HepG2 (cell line): ENCODE measurements around the gene SPATA46. TPM values are rescaled to one million over a fixed set of nuclear protein-coding genes. Genes with fewer than 3 reads are reported as not detected.

ENCODE experiments used
- ATAC-seq: fragments of 200-7000 bp; cut with Tn5 transposase; 3 replicates; pipeline ENCODE4 v1.9.1; 2020; ENCODE audit warnings: mild to moderate bottlenecking, moderate library complexity
- BruUV-seq: library from RNA; stranded (reverse); fragments of 400-500 nt; replicated peaks from 2 replicates; lab custom pipeline; 2021; lab: Mats Ljungman, UMichigan
- CTCF ChIA-PET: fragments of 300-600 bp; formaldehyde crosslinking; extraction: SDS; loops from one replicate; lab custom pipeline; 2021; ENCODE audit warnings: low total read pairs, inconsistent platforms, low intra/inter-chr PET ratio; lab: Yijun Ruan, JAX
- POLR2A ChIA-PET: fragments of 350-600 bp; sonication (Branson Sonifier 250); formaldehyde crosslinking; loops from one replicate; lab custom pipeline; 2020; ENCODE audit warnings: antibody characterized with exemption, inconsistent platforms; lab: Yijun Ruan, JAX
- DNase-seq: peaks from one replicate; pipeline ENCODE4 v3.0.0-alpha.2; 2015; ENCODE audit warnings: low spot score
- FAIRE-seq: peaks from 3 replicates; lab custom pipeline; 2011; peaks lifted over from hg19 to GRCh38; lab: Jason Lieb, UNC
- H2AFZ ChIP-seq: one replicate; pipeline ENCODE4 v1.6.1; 2011; ENCODE audit warnings: low read length, inconsistent platforms
- H3K27ac ChIP-seq: fragments of 300-600 bp; 3 replicates; pipeline ENCODE4 v1.8.0; 2011; ENCODE audit warnings: mixed run types, mild to moderate bottlenecking, mixed read lengths, low read length, inconsistent platforms; ENCODE audit not compliant: insufficient read depth; ENCODE audit errors: extremely low read length
- H3K27me3 ChIP-seq, 2 experiments: fragments of 200-600 bp in 1 of 2; 2 replicates in 1 of 2; 3 replicates in 1 of 2; pipeline versions ENCODE4 v1.6.0 to v1.8.0; 2011; ENCODE audit warnings: low read length in 2 of 2, mild to moderate bottlenecking in 2 of 2, moderate library complexity in 2 of 2, inconsistent platforms in 1 of 2; ENCODE audit not compliant: insufficient read depth in 2 of 2, control insufficient read depth in 1 of 2
- H3K36me3 ChIP-seq, 2 experiments: fragments of 200-600 bp in 1 of 2; replicated peaks in 1 of 2; 2 replicates in 1 of 2; 3 replicates in 1 of 2; pipeline versions ENCODE4 v1.5.1 to v1.8.0; 2011; ENCODE audit warnings: low read length in 2 of 2, inconsistent platforms in 1 of 2; ENCODE audit not compliant: insufficient read depth in 2 of 2, control insufficient read depth in 1 of 2
- H3K4me1 ChIP-seq: 2 replicates; pipeline ENCODE4 v1.5.1; 2012; ENCODE audit warnings: low read length, inconsistent platforms; ENCODE audit not compliant: insufficient read depth
- H3K4me2 ChIP-seq: 2 replicates; pipeline ENCODE4 v1.6.0; 2011; ENCODE audit warnings: low read depth, low read length, inconsistent platforms
- H3K4me3 ChIP-seq, 3 experiments: fragments of 200-600 bp in 1 of 3; sonication (generic), shearing (Covaris generic) in 1 of 3; replicated peaks in 1 of 3; 2 replicates each; pipeline ENCODE4 v1.5.1; 2011 to 2016; ENCODE audit warnings: low read length in 3 of 3, inconsistent platforms in 2 of 3, low read depth in 2 of 3, mild to moderate bottlenecking in 2 of 3, control low read depth in 1 of 3, mixed read lengths in 1 of 3; ENCODE audit not compliant: insufficient read depth in 1 of 3
- H3K79me2 ChIP-seq: one replicate; pipeline ENCODE4 v1.6.1; 2011; ENCODE audit warnings: low read length, inconsistent platforms; ENCODE audit not compliant: insufficient read depth
- H3K9ac ChIP-seq: 2 replicates; pipeline ENCODE4 v1.6.0; 2011; ENCODE audit warnings: mild to moderate bottlenecking, low read depth, low read length, inconsistent platforms; ENCODE audit not compliant: insufficient read depth
- H3K9me3 ChIP-seq: 2 replicates; pipeline ENCODE4 v1.5.1; 2012; ENCODE audit warnings: mild to moderate bottlenecking, low read length
- H4K20me1 ChIP-seq: 2 replicates; pipeline ENCODE4 v1.6.0; 2011; ENCODE audit warnings: inconsistent platforms, mild to moderate bottlenecking, low read length, moderate library complexity; ENCODE audit not compliant: insufficient read depth
- ARNT ChIP-seq: fragments of 450-650 bp; IDR thresholded peaks from 2 replicates; pipeline ENCODE4 v1.6.1; 2017
- BORCS8-MEF2B ChIP-seq: sonication (generic); formaldehyde crosslinking; IDR thresholded peaks from 2 replicates; pipeline ENCODE4 v1.8.0; 2022; ENCODE audit warnings: mild to moderate bottlenecking, missing genetic modification reagents
- CTCF ChIP-seq: sonication (generic); formaldehyde crosslinking; IDR thresholded peaks from 2 replicates; pipeline ENCODE4 v1.5.0; 2020; ENCODE audit warnings: mild to moderate bottlenecking, missing genetic modification reagents, moderate library complexity
- DRAP1 ChIP-seq: IDR thresholded peaks from 2 replicates; pipeline ENCODE4 v1.6.1; 2016; ENCODE audit warnings: missing genetic modification reagents, missing compliant biosample characterization
- ELF4 ChIP-seq: sonication (generic); formaldehyde crosslinking; IDR thresholded peaks from 2 replicates; pipeline ENCODE4 v1.5.0; 2020; ENCODE audit warnings: missing genetic modification reagents, mild to moderate bottlenecking, moderate library complexity, borderline replicate concordance
- ETV6 ChIP-seq: sonication (generic); formaldehyde crosslinking; conservative IDR thresholded peaks from 2 replicates; pipeline ENCODE4 v1.4.0; 2020; ENCODE audit warnings: missing genetic modification reagents
- HDAC2 ChIP-seq: sonication (generic); formaldehyde crosslinking; IDR thresholded peaks from 2 replicates; pipeline ENCODE4 v1.4.0; 2020; ENCODE audit warnings: missing genetic modification reagents
- KAT7 ChIP-seq: IDR thresholded peaks from 2 replicates; pipeline ENCODE4 v1.6.1; 2018; ENCODE audit warnings: borderline replicate concordance, missing compliant biosample characterization
- MED8 ChIP-seq: sonication (generic); formaldehyde crosslinking; IDR thresholded peaks from 2 replicates; pipeline ENCODE4 v1.8.1; 2023; ENCODE audit warnings: mild to moderate bottlenecking, missing genetic modification reagents; ENCODE audit not compliant: insufficient replicate concordance
- MTF1 ChIP-seq: sonication (generic); formaldehyde crosslinking; IDR thresholded peaks from 2 replicates; pipeline ENCODE4 v1.5.0; 2020; ENCODE audit warnings: missing genetic modification reagents
- MTF2 ChIP-seq: sonication (generic); formaldehyde crosslinking; IDR thresholded peaks from 2 replicates; pipeline ENCODE4 v1.5.0; 2020; ENCODE audit warnings: missing genetic modification reagents, borderline replicate concordance
- NFKB2 ChIP-seq: sonication (generic); formaldehyde crosslinking; IDR thresholded peaks from 2 replicates; pipeline ENCODE4 v1.4.0; 2020; ENCODE audit warnings: missing genetic modification reagents, borderline replicate concordance
- RARA ChIP-seq: IDR thresholded peaks from 2 replicates; pipeline ENCODE4 v1.6.1; 2016; ENCODE audit warnings: missing genetic modification reagents, missing compliant biosample characterization
- RELA ChIP-seq: sonication (generic); formaldehyde crosslinking; IDR thresholded peaks from 2 replicates; pipeline ENCODE4 v1.4.0; 2020; ENCODE audit warnings: missing genetic modification reagents
- RFX5 ChIP-seq: IDR thresholded peaks from 2 replicates; pipeline ENCODE4 v1.6.1; 2011; ENCODE audit warnings: low read depth, low read length, improper control_type of control experiment
- SKI ChIP-seq: fragments of 450-650 bp; IDR thresholded peaks from one replicate; pipeline ENCODE4 v1.6.1; 2018; ENCODE audit warnings: mild to moderate bottlenecking; ENCODE audit not compliant: partially characterized antibody
- SMAD3 ChIP-seq: sonication (generic); formaldehyde crosslinking; IDR thresholded peaks from 2 replicates; pipeline ENCODE4 v1.4.0; 2020; ENCODE audit warnings: missing genetic modification reagents
- SMAD9 ChIP-seq: sonication (generic); formaldehyde crosslinking; IDR thresholded peaks from 2 replicates; pipeline ENCODE4 v1.5.1; 2020; ENCODE audit warnings: mild to moderate bottlenecking, missing genetic modification reagents
- SMC3 ChIP-seq: IDR thresholded peaks from 2 replicates; pipeline ENCODE4 v1.6.1; 2011; ENCODE audit warnings: low read length, improper control_type of control experiment
- SOX5 ChIP-seq: IDR thresholded peaks from 2 replicates; pipeline ENCODE4 v1.6.1; 2016; ENCODE audit warnings: borderline replicate concordance
- STAG1 ChIP-seq: sonication (generic); formaldehyde crosslinking; IDR thresholded peaks from 2 replicates; pipeline ENCODE4 v1.4.0; 2020; ENCODE audit warnings: missing genetic modification reagents
- TEF ChIP-seq: sonication (generic); formaldehyde crosslinking; IDR thresholded peaks from 2 replicates; pipeline ENCODE4 v1.5.0; 2020; ENCODE audit warnings: missing genetic modification reagents
- XBP1 ChIP-seq: sonication (generic); formaldehyde crosslinking; IDR thresholded peaks from 2 replicates; pipeline ENCODE4 v1.5.0; 2020; ENCODE audit warnings: missing genetic modification reagents
- ZNF557 ChIP-seq: sonication (generic); formaldehyde crosslinking; IDR thresholded peaks from 2 replicates; pipeline ENCODE4 v1.4.0; 2020; ENCODE audit warnings: missing genetic modification reagents
- WGBS: methylation state at CpG from one replicate; pipeline ENCODE4 v1.1.6; 2017; ENCODE audit warnings: low lambda C conversion rate; 5-methylcytosine and 5-hydroxymethylcytosine counted together
- in situ Hi-C: cut with HindIII; loops from 2 replicates; pipeline ENCODE4 v1.10.0; 2017; ENCODE audit warnings: low pct_unique_long_range_greater_than_20kb; ENCODE audit not compliant: extremely low pct_ligation_motif_present
- intact Hi-C: fragments of 100-400 bp; cut with micrococcal nuclease; formaldehyde crosslinking; loops from one replicate; pipeline ENCODE4 v1.10.0; 2022; ENCODE audit not compliant: unreplicated experiment
- polyA plus RNA-seq, 8 experiments: library from polyadenylated mRNA; depleted of rRNA in 3 of 8; stranded (reverse) in 7 of 8; unstranded in 1 of 8; fragments of >200 nt; fragmentation: Illumina TruSeq in 4 of 8; extraction: Trizol in 4 of 8; gene quantifications; 2 replicates each; pipeline versions ENCODE4 v1.2.1 to v1.2.3, GENCODE V29; 2011 to 2016; ENCODE audit warnings: low read depth in 4 of 8, missing spikeins in 1 of 8, mixed read lengths in 1 of 8; ENCODE audit not compliant: insufficient read depth in 1 of 8
- total RNA-seq, 5 experiments: library from RNA; depleted of rRNA; stranded (reverse); fragments of >200 nt; fragmentation: Illumina TruSeq; extraction: Trizol; gene quantifications; 2 replicates each; pipeline ENCODE4 v1.2.3, GENCODE V29; 2016; ENCODE audit warnings: low read depth in 1 of 5

SPATA46 gene
- total and polyA plus RNA-seq, 2 of the 13 experiments (the other 11 are each of a cell fraction or from before 2014, with no cell fraction given) = not detected

- in situ Hi-C loops (no loop called here), intact Hi-C loops (loop anchor here (10.0 kb wide), 1 partner anchor 112 kb away; no protein-coding TSS in a partner anchor)
- ChIA-PET CTCF (no interaction called here), POLR2A (no interaction called here)
- Histone ChIP-seq H3K79me2 (no peaks in the 10 kb centered on the region), H4K20me1 (no peaks in the 10 kb centered on the region), H3K4me1 (no peaks in the 10 kb centered on the region), H3K9ac (no peak overlapping the region), H3K4me2 (no peak overlapping the region), H2AFZ (no peak overlapping the region), H3K36me3 (no peaks in the 10 kb centered on the region), H3K9me3 (no peaks in the 10 kb centered on the region), H3K4me3 (no peak overlapping the region), H3K27me3 (no peaks in the 10 kb centered on the region; a peak in 1 of 5 replicates), H3K27ac (no peak overlapping the region)
- BruUV-seq = no TSS peak
- ATAC-seq = peak; percentile 93
- TF ChIP-seq NFKB2 (no peak), MED8 (CRISPR knock-in tag) (no peak), CTCF (CRISPR knock-in tag) (peak; percentile 47), DRAP1 (CRISPR knock-in tag) (no peak), SKI (no peak), MTF1 (no peak), MTF2 (CRISPR knock-in tag) (no peak), RFX5 (no peak), RARA (CRISPR knock-in tag) (no peak), KAT7 (CRISPR knock-in tag) (no peak), ARNT (no peak), RELA (CRISPR knock-in tag) (no peak), ELF4 (no peak), ETV6 (CRISPR knock-in tag) (no peak), STAG1 (peak; percentile 41), SMAD3 (CRISPR knock-in tag) (no peak), HDAC2 (no peak), SMAD9 (CRISPR knock-in tag) (no peak), BORCS8-MEF2B (no peak), TEF (0 out of 2 replicates have a peak, but pooled peaks have one; percentile 26), SOX5 (CRISPR knock-in tag) (no peak), ZNF557 (CRISPR knock-in tag) (no peak), XBP1 (CRISPR knock-in tag) (no peak), SMC3 (peak; percentile 33; the same call in 1 of the 2 replicates)
- peak; percentile 60 for FAIRE-seq
- WGBS = 6% methylated on average over 3 of the region's 3 CpGs
- DNase-seq = no peak
Measured at GRCh38 chr1:162397039-162397448, 20.4 kb upstream of the SPATA46 start.
